GM18951 (cell line): ENCODE measurements around the gene SS18L1.
A peak's percentile ranks its signal among the peaks of the same experiment; 100 is the strongest.

Source experiments
- POLR2A ChIP-seq: IDR thresholded peaks from 4 replicates; pipeline ENCODE4 v1.6.1; 2011; ENCODE audit warnings: mild to moderate bottlenecking; ENCODE audit not compliant: insufficient read length, insufficient read depth; ENCODE audit errors: extremely low read depth
- in situ Hi-C: fragments of 300-500 bp; cut with MboI; formaldehyde crosslinking; loops from one replicate; pipeline ENCODE4 v1.12.0; 2022; ENCODE audit warnings: low sequenced_read_pairs, mixed read lengths, inconsistent platforms; ENCODE audit not compliant: unreplicated experiment

SS18L1 gene

DNA sequence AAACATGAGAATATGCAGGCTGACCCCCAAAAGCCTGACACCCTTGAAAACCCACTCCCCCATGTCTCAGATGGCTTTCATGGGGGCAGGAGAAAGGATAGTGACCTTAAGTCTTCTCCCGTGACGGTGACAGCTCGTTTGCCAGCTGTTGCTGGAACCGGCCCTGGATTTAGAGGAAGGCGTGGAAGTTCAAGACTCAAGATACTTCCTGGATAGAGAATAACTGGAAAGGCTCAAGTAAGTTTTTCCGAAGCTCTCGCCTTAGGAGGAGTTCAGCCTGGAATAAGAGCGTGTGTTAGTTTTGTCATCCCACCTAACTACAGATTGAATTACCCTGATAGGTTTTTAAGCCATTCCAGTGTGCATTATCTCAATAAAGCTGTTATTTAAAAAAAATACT is 27.7 kb downstream of the SS18L1 start:
- in situ Hi-C loops: no loop called here
- no peak for TF ChIP-seq POLR2A

- in situ Hi-C loops: no loop called here
- no peak for TF ChIP-seq POLR2A
Measured at GRCh38 chr20:62172666-62173065, 29.1 kb downstream of the SS18L1 start.

DNA sequence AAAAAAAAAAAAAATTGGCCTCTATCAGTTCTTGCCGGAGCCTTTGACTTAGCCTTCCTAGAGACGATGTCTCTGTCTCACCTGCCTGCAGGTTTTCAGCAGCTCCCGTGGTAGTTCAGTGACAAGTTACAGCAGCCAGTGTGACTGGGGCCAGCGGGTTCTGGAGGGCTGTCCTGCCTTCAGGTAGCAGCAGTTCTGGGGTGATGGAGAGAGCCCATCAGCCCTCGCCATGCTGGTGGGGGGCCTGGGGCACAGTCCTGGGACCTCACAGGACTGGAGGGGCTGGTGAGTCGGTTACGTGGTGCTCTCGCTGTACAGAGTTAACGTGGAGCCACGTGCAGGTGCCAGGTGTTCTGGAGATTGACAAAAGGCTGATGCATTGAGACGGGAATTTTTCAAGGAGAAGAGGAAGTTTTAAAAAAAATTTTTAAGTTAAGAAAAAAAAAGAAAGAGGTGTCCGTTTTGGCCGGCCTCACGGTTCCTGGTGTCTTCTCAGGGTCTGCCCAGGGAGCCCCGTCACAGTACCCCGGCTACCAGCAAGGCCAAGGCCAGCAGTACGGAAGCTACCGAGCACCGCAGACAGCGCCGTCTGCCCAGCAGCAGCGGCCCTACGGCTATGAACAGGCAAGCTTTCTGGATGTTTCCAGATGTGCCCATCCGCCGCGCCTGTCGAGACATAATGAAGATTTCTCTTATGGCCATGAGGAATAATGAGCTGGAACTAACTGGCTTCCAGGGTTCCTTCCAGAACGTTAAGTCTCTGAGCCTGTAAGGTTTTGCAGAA is 30.6 kb downstream of the SS18L1 start:
- TF ChIP-seq POLR2A: no peak
- in situ Hi-C loops: no loop called here

GRCh38 chr20:62174870-62175624 is 31.5 kb downstream of the SS18L1 start:
- no peak for TF ChIP-seq POLR2A
- in situ Hi-C loops: no loop called here

DNA sequence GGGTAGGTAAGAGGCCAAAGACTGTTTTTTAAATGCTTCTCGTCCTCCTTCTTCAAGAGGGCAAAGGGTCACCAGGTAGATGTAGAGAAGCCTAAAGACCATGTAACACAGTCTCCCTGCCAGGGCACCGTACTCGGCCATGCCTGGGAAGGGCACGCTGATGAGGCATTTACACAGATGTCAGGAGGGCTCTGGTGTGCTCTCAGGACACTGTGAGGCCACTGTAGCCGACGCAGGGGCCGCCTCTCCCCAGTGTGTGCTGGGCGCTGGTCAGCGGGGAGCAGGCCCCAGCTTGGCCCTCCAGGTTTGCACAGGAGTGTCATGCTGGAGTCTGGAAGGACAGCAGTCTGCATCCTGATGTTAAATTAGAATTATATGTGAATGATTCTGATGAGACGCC is 32.1 kb downstream of the SS18L1 start:
- in situ Hi-C loops: no loop called here

DNA sequence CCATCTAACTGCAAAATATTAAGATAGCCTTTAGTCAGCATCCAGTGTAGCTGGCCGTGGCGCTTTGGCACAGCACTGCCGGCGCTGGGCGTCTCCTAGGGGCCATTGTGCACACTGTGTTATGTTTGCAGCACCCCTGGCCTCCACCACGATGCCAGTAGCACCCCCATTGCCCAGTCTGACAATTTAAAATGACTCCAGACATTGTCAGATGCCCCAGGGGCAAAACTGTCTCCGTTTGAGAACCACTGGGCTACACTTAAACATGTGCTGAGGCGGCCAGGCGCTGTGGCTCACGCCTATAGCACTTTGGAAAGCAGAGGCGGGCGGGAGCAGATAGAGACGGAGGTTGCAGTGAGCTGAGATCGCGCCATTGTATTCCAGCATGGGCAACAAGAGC is 33.3 kb downstream of the SS18L1 start:
- in situ Hi-C loops: no loop called here

More for the DNA sequence above, 32.1 kb downstream of the SS18L1 start:
- no peak for TF ChIP-seq POLR2A

DNA sequence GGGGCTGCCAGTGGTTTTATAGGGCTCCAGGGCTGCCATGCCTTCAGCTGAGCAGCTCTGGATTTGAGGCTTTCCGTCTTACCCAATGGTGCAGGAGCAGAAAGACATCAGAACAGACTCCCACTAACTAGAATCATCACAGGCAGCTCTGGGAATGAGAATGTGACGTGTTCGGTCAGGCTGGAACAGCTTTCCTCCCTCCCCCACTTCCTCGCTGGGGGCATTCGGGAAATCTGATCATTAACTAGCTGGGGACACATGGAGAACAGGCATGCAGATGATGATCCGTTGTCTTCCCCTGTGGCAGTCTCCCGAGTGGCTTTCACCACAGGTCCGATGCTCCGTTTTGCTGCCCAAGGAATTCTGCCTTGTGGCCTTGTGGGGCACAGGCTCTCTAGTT is 33.7 kb downstream of the SS18L1 start:
- in situ Hi-C loops: no loop called here
- TF ChIP-seq POLR2A: no peak

More for the DNA sequence above, 33.3 kb downstream of the SS18L1 start:
- TF ChIP-seq POLR2A: no peak

DNA sequence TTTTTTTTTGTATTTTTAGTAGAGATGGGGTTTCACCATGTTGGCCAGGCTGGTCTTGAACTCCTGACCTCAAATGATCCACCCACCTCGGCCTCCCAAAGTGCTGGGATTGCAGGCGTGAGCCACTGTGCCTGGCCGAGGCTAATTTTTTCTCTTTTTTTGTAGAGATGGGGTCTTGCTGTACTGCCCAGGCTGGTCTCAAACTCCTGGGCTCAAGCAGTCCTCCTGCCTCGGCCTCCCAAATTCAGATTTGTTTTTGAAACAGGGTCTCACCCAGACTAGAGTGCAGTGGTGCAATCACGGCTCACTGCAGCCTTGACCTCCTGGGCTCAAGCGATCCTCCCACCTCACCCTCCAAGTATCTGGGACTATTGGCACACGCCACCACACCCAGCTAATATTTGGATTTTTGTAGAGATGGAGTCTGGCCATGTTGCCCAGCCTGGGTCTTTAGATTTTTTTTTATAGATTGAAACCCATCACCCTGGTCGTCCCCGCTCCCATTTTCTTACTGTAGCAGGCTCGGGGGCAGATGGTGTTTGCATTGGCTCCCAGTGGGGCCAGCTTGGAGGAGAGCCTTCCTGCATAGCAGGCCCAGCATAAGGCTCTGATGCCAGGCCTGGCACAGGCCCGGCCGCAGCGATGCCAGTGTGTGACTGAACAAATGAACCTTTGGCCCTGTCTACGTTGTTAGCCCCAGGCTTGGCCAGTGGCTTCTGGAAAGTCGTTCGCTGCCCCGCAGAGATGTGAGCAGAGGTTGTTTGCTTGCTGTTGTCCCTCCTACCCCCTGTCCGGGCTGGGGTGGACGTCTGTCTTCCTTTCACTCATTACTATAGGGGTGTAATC is 35.0 kb downstream of the SS18L1 start:
- in situ Hi-C loops: no loop called here
- no peak for TF ChIP-seq POLR2A

DNA sequence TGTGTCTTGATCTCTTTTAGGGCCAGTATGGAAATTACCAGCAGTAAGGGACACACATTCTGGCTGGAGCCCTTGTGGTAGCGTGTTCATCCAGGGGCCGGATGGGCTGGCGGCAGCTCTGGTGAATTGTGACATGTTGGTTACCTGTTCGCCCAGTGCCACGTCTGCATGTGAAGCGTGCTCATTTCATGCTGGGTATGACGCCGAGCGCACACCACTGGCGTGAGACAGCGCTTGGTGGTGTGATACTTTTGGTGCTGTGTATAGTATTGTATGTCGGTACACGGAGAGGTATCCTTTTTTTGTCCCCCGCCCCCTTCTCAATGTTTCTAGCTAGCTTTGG is 35.6 kb downstream of the SS18L1 start:
- no peak for TF ChIP-seq POLR2A
- in situ Hi-C loops: no loop called here

DNA sequence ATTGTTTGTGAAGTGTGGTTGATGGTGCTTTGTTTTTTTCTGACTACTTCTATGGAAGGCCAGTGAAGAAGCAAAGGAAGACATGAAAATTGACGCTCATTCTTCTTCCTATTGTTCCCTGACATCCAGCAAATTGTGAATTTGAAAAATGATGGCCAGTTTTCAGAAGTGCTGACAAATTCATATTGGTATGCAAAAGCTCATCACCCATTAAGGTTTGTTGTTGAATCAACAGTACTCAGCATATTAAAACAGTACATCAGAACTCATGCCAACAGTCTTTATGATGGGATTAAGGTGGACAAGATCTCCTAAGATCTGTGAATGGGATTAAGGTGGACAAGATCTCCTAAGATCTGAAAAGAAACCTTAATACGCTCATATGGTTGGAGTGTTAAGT is 38.2 kb downstream of the SS18L1 start:
- in situ Hi-C loops: no loop called here
- no peak for TF ChIP-seq POLR2A

DNA sequence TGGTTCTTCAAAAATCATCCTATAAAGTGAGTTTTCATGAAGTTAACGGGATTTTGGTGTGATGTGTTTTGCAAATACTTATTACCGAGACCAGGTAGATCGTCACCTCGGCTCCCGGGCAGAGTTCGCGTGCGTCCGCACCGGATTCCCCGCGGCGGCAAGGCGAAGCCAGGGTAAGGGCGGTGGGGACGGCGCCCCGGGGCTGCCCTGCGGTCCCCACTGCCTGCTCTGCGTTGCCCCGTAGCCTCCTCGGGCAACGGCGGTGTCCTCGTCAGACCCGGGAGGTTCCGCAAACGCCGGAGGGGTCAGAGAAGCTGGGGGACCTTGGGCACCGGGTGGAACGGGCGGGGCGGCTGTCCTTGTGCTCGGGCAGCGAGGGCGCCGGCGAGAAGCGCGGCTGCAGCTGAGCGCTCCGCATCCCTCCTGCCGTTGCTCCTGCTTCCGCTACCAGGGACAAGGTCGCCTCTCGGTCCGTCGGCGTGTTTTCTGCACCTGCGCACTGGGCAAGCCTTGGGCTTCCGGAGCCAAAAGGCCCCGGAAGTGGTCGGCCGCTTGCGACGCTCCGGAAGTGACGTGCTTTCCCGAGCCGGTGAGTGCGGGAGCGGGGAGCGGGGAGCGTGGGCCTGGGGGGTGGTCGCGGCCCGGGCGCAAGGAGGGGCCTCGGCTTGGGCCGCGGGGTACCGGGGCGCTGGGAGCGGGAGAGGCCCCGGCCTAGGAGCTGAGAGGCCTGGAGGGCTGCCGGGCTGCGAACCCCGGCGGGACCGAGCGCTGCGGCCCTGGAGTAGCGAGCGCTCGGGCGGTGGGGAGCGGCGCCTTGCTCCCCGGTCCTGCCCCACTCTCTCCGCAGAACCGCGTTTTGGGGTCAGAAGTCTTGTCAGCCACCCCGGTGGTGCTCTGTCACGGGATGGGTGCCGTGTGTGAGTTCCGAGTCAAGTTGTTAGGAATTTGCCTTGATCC is 39.2 kb downstream of the SS18L1 start, which contains the start of gene MTG2:
Gene MTG2 (plus strand): TSS at position 560 of the 957 bp plus-strand sequence. CDS start 10,393 bp downstream, outside the sequence.
- TF ChIP-seq POLR2A: peak; percentile 99
- in situ Hi-C loops: no loop called here
